Measurements from ENCODE around the gene ADO.

Gene ADO

DNA sequence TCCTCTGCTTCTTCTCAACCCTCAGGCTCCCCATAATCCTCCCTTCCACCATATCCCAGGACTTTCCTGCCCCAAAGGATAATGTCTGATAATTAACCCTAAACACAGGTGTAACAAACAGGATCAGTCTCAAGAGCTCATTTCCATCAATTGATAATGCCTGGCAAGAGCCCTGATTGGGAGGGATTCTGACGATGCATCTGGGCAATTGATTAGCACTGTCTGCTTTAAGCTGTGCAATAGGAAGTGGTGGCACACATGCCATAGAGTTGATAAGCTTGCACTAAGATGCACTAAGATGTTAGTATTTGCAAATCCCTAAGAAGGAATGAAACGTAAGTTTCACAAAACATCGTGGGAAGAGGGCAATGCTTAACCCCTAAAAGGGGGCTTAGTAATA lies 39.1 kb downstream of the ADO start:
- no peak overlapping the region for H3K4ac ChIP-seq (ENCODE audit: low read depth, low read length)
- no CpG with 5 or more reads among the region's 3 CpGs for WGBS (ENCODE audit: extremely low coverage, insufficient coverage, low lambda C conversion rate)
- H4K5ac ChIP-seq (ENCODE audit: low read length) = no peak overlapping the region
- no peak overlapping the region for H3K56ac ChIP-seq (ENCODE audit: low read length)
- no peaks in the 10 kb centered on the region for H3K4me1 ChIP-seq (ENCODE audit: control insufficient read depth, low read depth, low read length)
- H3K79me1 ChIP-seq (ENCODE audit: low read length) = no peaks in the 10 kb centered on the region
- H3K9ac ChIP-seq (ENCODE audit: low read length) = no peak overlapping the region
- no peak overlapping the region for H2BK120ac ChIP-seq (ENCODE audit: low read depth, low read length)
- no peaks in the 10 kb centered on the region for H3K27me3 ChIP-seq (ENCODE audit: insufficient read depth, low read length, poor library complexity)
- H3K36me3 ChIP-seq (ENCODE audit: control insufficient read depth, insufficient read depth, low read length) = no peaks in the 10 kb centered on the region
- no peak overlapping the region for H3K27ac ChIP-seq (ENCODE audit: low read depth, low read length)
- DNase-seq = peak; percentile 10
- H2AK5ac ChIP-seq (ENCODE audit: low read length) = no peak overlapping the region
- H2BK5ac ChIP-seq (ENCODE audit: low read length) = no peak overlapping the region
- H3K4me3 ChIP-seq (ENCODE audit: low read length) = no peak overlapping the region
- no peak overlapping the region for H3K4me2 ChIP-seq (ENCODE audit: low read length)
- no peak overlapping the region for H3K18ac ChIP-seq (ENCODE audit: low read length)
- no peak overlapping the region for H2BK15ac ChIP-seq (replicated peaks; ENCODE audit: low read depth)
- no peak overlapping the region for H4K8ac ChIP-seq (ENCODE audit: low read depth, low read length)
- no peak overlapping the region for H3K23ac ChIP-seq (ENCODE audit: low read length)
- H3K79me2 ChIP-seq (ENCODE audit: control insufficient read depth, insufficient read depth, low read length) = no peaks in the 10 kb centered on the region

DNA sequence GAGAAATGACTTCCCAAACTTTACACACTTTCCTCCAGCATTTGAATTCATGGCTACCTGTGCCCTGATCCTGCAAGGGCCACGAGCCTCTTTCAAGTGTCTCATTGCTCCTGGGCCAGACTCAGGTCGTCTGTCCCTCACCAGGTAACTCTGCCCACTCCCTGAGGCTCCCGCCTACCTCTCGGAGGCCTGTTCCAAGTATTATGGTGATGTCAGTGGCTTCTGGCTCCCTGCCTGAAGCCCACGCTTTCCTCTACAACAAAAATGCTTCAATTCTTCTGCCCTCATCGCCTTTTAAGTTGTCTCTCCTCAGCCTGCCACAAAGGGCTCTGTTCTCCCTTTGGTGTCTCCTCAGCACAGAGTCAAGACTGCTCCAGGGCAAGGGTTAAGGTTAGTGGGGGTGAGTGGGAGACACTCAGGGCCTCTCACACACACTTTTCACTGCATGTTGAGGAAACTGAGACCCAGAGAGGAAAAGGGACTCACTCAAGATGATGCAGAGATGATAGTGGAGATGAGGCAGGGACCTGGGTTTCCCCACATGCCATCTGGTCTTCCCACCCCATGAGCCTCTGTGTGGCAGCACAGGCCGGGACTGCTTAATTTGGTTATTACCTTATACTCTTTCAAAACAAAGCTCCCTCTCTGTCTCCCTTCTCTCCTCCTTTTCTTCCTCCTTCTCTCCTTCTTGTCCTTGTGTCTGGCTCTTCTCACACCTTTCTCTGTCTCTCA lies 39.9 kb downstream of the ADO start:
- H3K56ac ChIP-seq (ENCODE audit: low read length) = no peak overlapping the region

GRCh38 chr10:62847433-62847832 lies 42.9 kb downstream of the ADO start:
- no peak overlapping the region for H2BK5ac ChIP-seq (ENCODE audit: low read length)
- no peak overlapping the region for H3K23ac ChIP-seq (ENCODE audit: low read length)
- H2AK5ac ChIP-seq (ENCODE audit: low read length) = no peak overlapping the region
- H3K56ac ChIP-seq (ENCODE audit: low read length) = no peak overlapping the region
- no peaks in the 10 kb centered on the region for H3K4me1 ChIP-seq (ENCODE audit: control insufficient read depth, low read depth, low read length)
- no peak overlapping the region for H3K4me2 ChIP-seq (ENCODE audit: low read length)
- H3K36me3 ChIP-seq (ENCODE audit: control insufficient read depth, insufficient read depth, low read length) = no peaks in the 10 kb centered on the region
- no peak overlapping the region for H4K8ac ChIP-seq (ENCODE audit: low read depth, low read length)
- no peak overlapping the region for H2BK120ac ChIP-seq (ENCODE audit: low read depth, low read length)
- no peak overlapping the region for H3K9ac ChIP-seq (ENCODE audit: low read length)
- no peaks in the 10 kb centered on the region for H3K79me2 ChIP-seq (ENCODE audit: control insufficient read depth, insufficient read depth, low read length)
- H4K5ac ChIP-seq (ENCODE audit: low read length) = no peak overlapping the region
- H3K27me3 ChIP-seq (ENCODE audit: insufficient read depth, low read length, poor library complexity) = no peaks in the 10 kb centered on the region
- H3K18ac ChIP-seq (ENCODE audit: low read length) = no peak overlapping the region
- H3K27ac ChIP-seq (ENCODE audit: low read depth, low read length) = no peak overlapping the region
- no peak overlapping the region for H2BK15ac ChIP-seq (replicated peaks; ENCODE audit: low read depth)
- H3K4me3 ChIP-seq (ENCODE audit: low read length) = no peak overlapping the region
- H3K4ac ChIP-seq (ENCODE audit: low read depth, low read length) = no peak overlapping the region
- H3K79me1 ChIP-seq (ENCODE audit: low read length) = no peaks in the 10 kb centered on the region
- DNase-seq = no peak

More for the DNA sequence above, 39.9 kb downstream of the ADO start:
- Histone ChIP-seq H3K27ac (ENCODE audit: low read depth, low read length) (no peak overlapping the region), H3K4ac (ENCODE audit: low read depth, low read length) (no peak overlapping the region), H2BK120ac (ENCODE audit: low read depth, low read length) (no peak overlapping the region), H4K8ac (ENCODE audit: low read depth, low read length) (no peak overlapping the region), H2BK15ac (replicated peaks; ENCODE audit: low read depth) (no peak overlapping the region), H3K4me2 (ENCODE audit: low read length) (no peak overlapping the region), H3K4me3 (ENCODE audit: low read length) (no peak overlapping the region), H3K4me1 (ENCODE audit: control insufficient read depth, low read depth, low read length) (no peaks in the 10 kb centered on the region), H3K23ac (ENCODE audit: low read length) (no peak overlapping the region), H3K18ac (ENCODE audit: low read length) (no peak overlapping the region), H3K9ac (ENCODE audit: low read length) (no peak overlapping the region), H2BK5ac (ENCODE audit: low read length) (no peak overlapping the region), H2AK5ac (ENCODE audit: low read length) (no peak overlapping the region), H3K79me1 (ENCODE audit: low read length) (no peaks in the 10 kb centered on the region), H4K5ac (ENCODE audit: low read length) (no peak overlapping the region), H3K36me3 (ENCODE audit: control insufficient read depth, insufficient read depth, low read length) (no peaks in the 10 kb centered on the region), H3K27me3 (ENCODE audit: insufficient read depth, low read length, poor library complexity) (no peaks in the 10 kb centered on the region), H3K79me2 (ENCODE audit: control insufficient read depth, insufficient read depth, low read length) (no peaks in the 10 kb centered on the region)
- no peak for DNase-seq
- whole genome bisulfite sequencing (ENCODE audit: extremely low coverage, insufficient coverage, low lambda C conversion rate) = no CpG with 5 or more reads among the region's 7 CpGs

DNA sequence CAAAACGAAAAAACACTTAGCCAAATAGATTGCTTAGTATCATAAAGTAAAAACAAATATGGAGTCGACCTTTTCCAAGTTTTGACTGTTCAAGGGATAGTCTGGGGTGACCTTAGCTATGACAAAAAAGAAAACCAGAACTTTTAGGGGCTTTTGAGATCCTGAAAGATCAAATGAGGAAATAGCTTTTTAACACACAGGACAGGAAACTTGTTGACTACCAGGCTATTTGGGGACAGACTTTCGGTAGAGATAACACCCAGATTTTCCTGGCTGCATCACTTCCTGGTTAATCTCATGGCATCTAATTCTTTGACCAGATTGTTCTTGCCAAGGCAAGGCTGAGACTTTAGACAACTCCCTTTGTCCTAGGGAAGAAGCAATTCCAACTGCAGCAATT lies 46.1 kb downstream of the ADO start:
- Histone ChIP-seq H3K4me2 (ENCODE audit: low read length) (no peak overlapping the region), H2BK120ac (ENCODE audit: low read depth, low read length) (no peak overlapping the region), H2AK5ac (ENCODE audit: low read length) (no peak overlapping the region), H3K4me3 (ENCODE audit: low read length) (no peak overlapping the region), H4K8ac (ENCODE audit: low read depth, low read length) (no peak overlapping the region), H4K5ac (ENCODE audit: low read length) (no peak overlapping the region), H3K18ac (ENCODE audit: low read length) (no peak overlapping the region), H3K9ac (ENCODE audit: low read length) (no peak overlapping the region), H3K4me1 (ENCODE audit: control insufficient read depth, low read depth, low read length) (no peaks in the 10 kb centered on the region), H2BK5ac (ENCODE audit: low read length) (no peak overlapping the region), H3K27me3 (ENCODE audit: insufficient read depth, low read length, poor library complexity) (no peaks in the 10 kb centered on the region), H3K27ac (ENCODE audit: low read depth, low read length) (no peak overlapping the region), H3K79me1 (ENCODE audit: low read length) (no peaks in the 10 kb centered on the region), H3K79me2 (ENCODE audit: control insufficient read depth, insufficient read depth, low read length) (no peaks in the 10 kb centered on the region), H3K4ac (ENCODE audit: low read depth, low read length) (no peak overlapping the region), H2BK15ac (replicated peaks; ENCODE audit: low read depth) (no peak overlapping the region), H3K36me3 (ENCODE audit: control insufficient read depth, insufficient read depth, low read length) (no peaks in the 10 kb centered on the region), H3K56ac (ENCODE audit: low read length) (no peak overlapping the region), H3K23ac (ENCODE audit: low read length) (no peak overlapping the region)
- no CpG with 5 or more reads among the region's 3 CpGs for WGBS (ENCODE audit: extremely low coverage, insufficient coverage, low lambda C conversion rate)
- DNase-seq = peak; percentile 4

DNA sequence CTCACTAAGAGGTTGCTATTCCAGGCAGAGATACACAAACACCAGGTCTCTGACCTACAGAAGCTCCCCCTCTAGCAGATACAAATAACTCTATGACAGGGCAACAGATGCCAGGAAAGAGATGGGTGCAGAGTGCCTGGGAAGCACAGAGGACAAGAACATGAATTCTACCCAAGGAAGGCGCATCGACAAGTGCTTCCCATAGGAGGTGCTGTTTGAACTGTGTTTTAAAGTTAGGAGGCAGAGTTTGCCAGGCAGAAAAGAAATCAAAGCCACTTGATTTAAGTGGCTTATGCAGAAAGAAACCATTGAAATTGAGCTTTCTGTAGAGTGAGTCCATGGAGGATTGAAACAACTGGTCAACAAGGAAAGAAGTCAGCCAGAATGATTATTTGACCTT lies 46.9 kb downstream of the ADO start:
- H3K27me3 ChIP-seq (ENCODE audit: insufficient read depth, low read length, poor library complexity) = no peaks in the 10 kb centered on the region
- no peak overlapping the region for H2AK5ac ChIP-seq (ENCODE audit: low read length)
- no peak overlapping the region for H4K5ac ChIP-seq (ENCODE audit: low read length)
- H3K18ac ChIP-seq (ENCODE audit: low read length) = no peak overlapping the region
- H3K4me1 ChIP-seq (ENCODE audit: control insufficient read depth, low read depth, low read length) = no peaks in the 10 kb centered on the region
- H3K4me2 ChIP-seq (ENCODE audit: low read length) = no peak overlapping the region
- DNase-seq = peak; percentile 71
- H3K27ac ChIP-seq (ENCODE audit: low read depth, low read length) = no peak overlapping the region
- no peak overlapping the region for H4K8ac ChIP-seq (ENCODE audit: low read depth, low read length)
- no peak overlapping the region for H2BK5ac ChIP-seq (ENCODE audit: low read length)
- H3K56ac ChIP-seq (ENCODE audit: low read length) = no peak overlapping the region
- no peak overlapping the region for H2BK120ac ChIP-seq (ENCODE audit: low read depth, low read length)
- no peaks in the 10 kb centered on the region for H3K79me1 ChIP-seq (ENCODE audit: low read length)
- no peaks in the 10 kb centered on the region for H3K79me2 ChIP-seq (ENCODE audit: control insufficient read depth, insufficient read depth, low read length)
- WGBS (ENCODE audit: extremely low coverage, insufficient coverage, low lambda C conversion rate) = no CpG with 5 or more reads among the region's 2 CpGs
- no peak overlapping the region for H3K23ac ChIP-seq (ENCODE audit: low read length)
- H3K4ac ChIP-seq (ENCODE audit: low read depth, low read length) = no peak overlapping the region
- no peak overlapping the region for H3K4me3 ChIP-seq (ENCODE audit: low read length)
- no peak overlapping the region for H2BK15ac ChIP-seq (replicated peaks; ENCODE audit: low read depth)
- H3K36me3 ChIP-seq (ENCODE audit: control insufficient read depth, insufficient read depth, low read length) = no peaks in the 10 kb centered on the region
- no peak overlapping the region for H3K9ac ChIP-seq (ENCODE audit: low read length)

All from mesendoderm (in vitro differentiated cells).